Neuronal stem cell (in vitro differentiated cells): Measurements from ENCODE around the gene ETDA.

Experiments used
- DNase-seq: peaks from one replicate; pipeline ENCODE4 v3.0.0-alpha.2; 2013; ENCODE audit warnings: low spot score
- H2AFZ ChIP-seq: one replicate; pipeline ENCODE4 v1.6.1; 2013; ENCODE audit warnings: mild to moderate bottlenecking, low read length, inconsistent platforms
- H2AK5ac ChIP-seq: 2 replicates; pipeline ENCODE4 v1.6.1; 2013; ENCODE audit warnings: low read depth, mild to moderate bottlenecking, inconsistent platforms, low read length, moderate library complexity, mixed read lengths
- H2BK120ac ChIP-seq: 2 replicates; pipeline ENCODE4 v1.6.1; 2013; ENCODE audit warnings: low read depth, mild to moderate bottlenecking, inconsistent platforms, low read length, moderate library complexity, mixed read lengths
- H2BK12ac ChIP-seq: one replicate; pipeline ENCODE4 v1.6.1; 2013; ENCODE audit warnings: low read length, inconsistent platforms
- H2BK15ac ChIP-seq: 2 replicates; pipeline ENCODE4 v1.6.1; 2013; ENCODE audit warnings: mild to moderate bottlenecking, low read length, inconsistent platforms, mixed read lengths
- H2BK5ac ChIP-seq: one replicate; pipeline ENCODE4 v1.6.1; 2013; ENCODE audit warnings: inconsistent platforms, mild to moderate bottlenecking, low read length, moderate library complexity
- H3K14ac ChIP-seq: one replicate; pipeline ENCODE4 v1.6.1; 2013; ENCODE audit warnings: low read length, inconsistent platforms
- H3K18ac ChIP-seq: 2 replicates; pipeline ENCODE4 v1.6.1; 2013; ENCODE audit warnings: low read length, inconsistent platforms
- H3K23ac ChIP-seq: 2 replicates; pipeline ENCODE4 v1.6.1; 2013; ENCODE audit warnings: low read depth, mild to moderate bottlenecking, mixed read lengths, low read length, inconsistent platforms; ENCODE audit not compliant: poor library complexity
- H3K27ac ChIP-seq: replicated peaks from 3 replicates; pipeline ENCODE4 v1.5.1; 2013; ENCODE audit warnings: low read length, inconsistent platforms
- H3K27me3 ChIP-seq, 3 experiments: 2 replicates each; pipeline ENCODE4 v1.6.1; 2013; ENCODE audit warnings: low read length in 3 of 3, mild to moderate bottlenecking in 2 of 3, inconsistent platforms in 1 of 3, low read depth in 1 of 3, mixed read lengths in 1 of 3, moderate library complexity in 1 of 3; ENCODE audit not compliant: control insufficient read depth in 3 of 3, insufficient read depth in 3 of 3
- H3K36me3 ChIP-seq, 2 donors: replicated peaks in 1 of 2; 2 replicates each; pipeline ENCODE4 v1.6.1; 2013; ENCODE audit warnings: low read length in 2 of 2; ENCODE audit not compliant: control insufficient read depth in 2 of 2, insufficient read depth in 2 of 2
- H3K4ac ChIP-seq: 2 replicates; pipeline ENCODE4 v1.6.1; 2013; ENCODE audit warnings: inconsistent platforms, mild to moderate bottlenecking, low read length, moderate library complexity
- H3K4me1 ChIP-seq, 2 donors: 1 replicate in 1 of 2; 2 replicates in 1 of 2; pipeline ENCODE4 v1.6.1; 2013; ENCODE audit warnings: low read length in 2 of 2, low read depth in 1 of 2; ENCODE audit not compliant: control insufficient read depth in 2 of 2, insufficient read depth in 1 of 2
- H3K4me2 ChIP-seq: one replicate; pipeline ENCODE4 v1.6.1; 2013; ENCODE audit warnings: mild to moderate bottlenecking, low read length, inconsistent platforms; ENCODE audit not compliant: insufficient read depth, poor library complexity, severe bottlenecking
- H3K4me3 ChIP-seq, 2 donors: 2 replicates each; pipeline ENCODE4 v1.5.1; 2013; ENCODE audit warnings: low read length in 2 of 2, mild to moderate bottlenecking in 2 of 2, inconsistent platforms in 1 of 2, moderate library complexity in 1 of 2
- H3K79me1 ChIP-seq: one replicate; pipeline ENCODE4 v1.6.1; 2013; ENCODE audit warnings: low read depth, mild to moderate bottlenecking, inconsistent platforms, low read length, moderate library complexity
- H3K9ac ChIP-seq: one replicate; pipeline ENCODE4 v1.6.1; 2013; ENCODE audit warnings: mild to moderate bottlenecking, low read depth, low read length, inconsistent platforms; ENCODE audit not compliant: poor library complexity
- H3K9me3 ChIP-seq, 2 donors: replicated peaks in 1 of 2; 2 replicates each; pipeline versions ENCODE3 to v1.6.1; 2013; ENCODE audit warnings: low read length in 2 of 2, mild to moderate bottlenecking in 2 of 2, inconsistent platforms in 1 of 2, low read depth in 1 of 2, mixed read lengths in 1 of 2, moderate library complexity in 1 of 2; ENCODE audit not compliant: control insufficient read depth in 2 of 2, insufficient read depth in 1 of 2
- H4K8ac ChIP-seq: one replicate; pipeline ENCODE4 v1.6.1; 2013; ENCODE audit warnings: low read depth, mild to moderate bottlenecking, inconsistent platforms, low read length, moderate library complexity
- H4K91ac ChIP-seq: one replicate; pipeline ENCODE4 v1.6.1; 2013; ENCODE audit warnings: low read length, low read depth, mild to moderate bottlenecking, inconsistent platforms; ENCODE audit not compliant: poor library complexity
- WGBS, 2 donors: extraction: QIAGEN DNeasy Blood & Tissue Kit; methylation state at CpG; one replicate each; pipeline ENCODE4 v1.1.7; 2013; ENCODE audit warnings: missing lambda C conversion rate in 2 of 2, mixed read lengths in 1 of 2; ENCODE audit not compliant: insufficient read length in 2 of 2, insufficient replicate concordance in 1 of 2; ENCODE audit errors: extremely low coverage in 2 of 2; 5-methylcytosine and 5-hydroxymethylcytosine counted together

Gene ETDA

DNA sequence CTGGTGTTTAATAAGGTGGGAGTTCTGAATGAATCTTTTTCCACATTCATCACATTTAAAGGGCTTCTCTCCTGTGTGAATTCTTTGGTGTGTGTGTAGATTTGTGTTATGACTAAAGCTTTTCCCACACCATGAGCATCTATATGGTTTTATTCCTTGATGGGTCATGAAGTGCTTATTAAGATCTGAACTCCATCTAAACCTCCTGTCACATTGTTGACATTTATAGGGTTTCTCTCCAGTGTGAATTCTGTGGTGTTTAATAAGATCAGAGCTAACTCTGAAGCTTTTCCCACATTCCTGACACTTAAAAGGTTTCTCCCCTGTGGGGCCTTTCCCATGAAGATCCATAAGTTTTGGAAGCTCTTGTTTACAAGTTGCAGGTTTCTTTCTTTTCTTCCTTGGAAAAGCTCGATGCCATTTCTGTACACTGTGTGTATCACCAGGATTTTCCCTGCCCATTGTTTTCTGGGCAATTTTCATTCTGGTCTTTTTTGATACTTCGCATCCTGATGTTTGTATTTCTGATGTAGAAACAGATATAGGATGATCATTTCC lies 35.5 kb downstream of the ETDA start:
- Histone ChIP-seq H3K4me2 (no peak overlapping the region), H3K14ac (no peak overlapping the region), H3K23ac (no peak overlapping the region), H3K9ac (no peak overlapping the region), H3K4ac (no peak overlapping the region), H3K27me3 (no peaks in the 10 kb centered on the region), H2BK5ac (no peak overlapping the region), H3K18ac (no peak overlapping the region), H3K9me3 (peaks cover 2 to 21% of the 10 kb centered on the region in 2 donors), H2BK120ac (no peak overlapping the region), H2AFZ (no peak overlapping the region), H3K27ac (no peak overlapping the region), H4K8ac (no peak overlapping the region), H2BK12ac (no peak overlapping the region), H3K79me1 (no peaks in the 10 kb centered on the region), H2BK15ac (no peak overlapping the region), H3K4me1 (no peaks in the 10 kb centered on the region), H2AK5ac (no peak overlapping the region), H3K4me3 (no peak overlapping the region), H3K36me3 (no peaks in the 10 kb centered on the region), H4K91ac (no peak overlapping the region)
- DNase-seq: no peak
- WGBS, 2 donors: no CpG with 5 or more reads among the region's 2 CpGs

DNA sequence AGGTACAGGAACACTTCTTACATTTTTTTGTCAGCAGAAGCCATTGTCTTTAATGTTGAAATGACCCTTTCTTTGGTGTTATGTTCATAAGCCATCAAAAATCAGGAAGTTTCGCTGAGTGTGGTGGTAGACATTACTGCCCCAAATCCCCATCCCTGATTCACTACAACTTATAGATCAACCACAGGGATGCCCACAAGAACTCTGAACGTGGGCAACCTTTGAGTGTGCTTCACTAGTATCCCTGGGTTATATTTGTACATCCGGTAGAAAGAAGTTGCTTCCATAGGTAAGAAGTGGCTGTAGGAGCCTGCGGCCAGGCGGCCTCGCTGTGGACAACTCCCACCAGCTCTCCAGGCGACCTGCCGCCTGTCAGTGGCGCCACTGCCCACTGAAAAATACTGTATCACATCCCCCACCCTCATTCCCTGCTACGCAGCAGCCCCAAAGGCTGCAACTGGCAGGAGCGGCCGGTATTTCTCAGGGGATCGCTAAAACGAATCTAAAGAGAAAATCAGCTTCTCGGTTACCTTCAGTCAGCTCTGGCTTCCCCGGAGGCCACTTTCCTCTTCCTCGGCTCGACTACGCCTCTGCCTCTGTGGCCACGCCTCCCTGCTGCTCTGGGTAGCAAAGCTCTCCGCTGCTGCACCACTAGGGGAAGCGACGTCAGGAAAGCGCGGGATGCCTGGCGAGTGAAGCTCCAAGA lies 43.5 kb downstream of the ETDA start:
- no peak overlapping the region for H3K14ac ChIP-seq
- no peak overlapping the region for H4K8ac ChIP-seq
- peaks cover 0 to 3% (median 0%) of the 10 kb centered on the region in 3 experiments for H3K27me3 ChIP-seq
- H2AFZ ChIP-seq: peak overlapping the region; percentile 57
- H3K4me2 ChIP-seq: peak overlapping the region; percentile 48
- H2AK5ac ChIP-seq: no peak overlapping the region
- H3K9ac ChIP-seq: no peak overlapping the region
- H3K79me1 ChIP-seq: no peaks in the 10 kb centered on the region
- H3K4me1 ChIP-seq: peaks cover 0 to 1% of the 10 kb centered on the region in 2 donors
- H3K4ac ChIP-seq: no peak overlapping the region
- H2BK120ac ChIP-seq: no peak overlapping the region
- H3K4me3 ChIP-seq: peak overlapping the region; percentile 33 to 71
- H2BK5ac ChIP-seq: no peak overlapping the region
- no peak overlapping the region for H4K91ac ChIP-seq
- no peak overlapping the region for H2BK12ac ChIP-seq
- H3K27ac ChIP-seq: no peak overlapping the region
- no peaks in the 10 kb centered on the region for H3K9me3 ChIP-seq
- H3K36me3 ChIP-seq: no peaks in the 10 kb centered on the region
- no peak overlapping the region for H3K18ac ChIP-seq
- DNase-seq: peak; percentile 18
- H3K23ac ChIP-seq: no peak overlapping the region
- no CpG with 5 or more reads among the region's 26 CpGs for WGBS, 2 donors
- H2BK15ac ChIP-seq: no peak overlapping the region

DNA sequence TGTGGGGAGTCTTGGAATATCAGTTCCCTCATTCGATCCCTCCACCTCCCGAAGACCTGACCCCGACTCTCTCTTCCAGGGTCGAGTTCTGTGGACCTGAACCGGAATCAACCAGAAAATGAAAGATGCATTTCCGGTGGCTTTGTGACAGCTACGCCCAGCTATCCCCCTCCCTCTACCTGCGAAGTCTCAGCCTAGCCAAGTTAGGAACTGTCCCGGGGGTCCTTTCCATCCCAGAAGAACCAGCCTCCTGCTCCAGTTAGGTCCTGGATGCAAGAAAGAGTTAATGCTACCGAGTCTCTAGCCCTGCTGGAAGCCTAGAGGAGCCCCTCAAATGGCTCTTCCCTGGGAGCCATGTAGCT lies 44.1 kb downstream of the ETDA start:
- Histone ChIP-seq H2AK5ac (no peak overlapping the region), H3K79me1 (no peaks in the 10 kb centered on the region), H4K91ac (no peak overlapping the region), H3K27me3 (peaks cover 0 to 3% (median 0%) of the 10 kb centered on the region in 3 experiments), H2BK120ac (no peak overlapping the region), H2AFZ (peak overlapping the region; percentile 57), H3K14ac (no peak overlapping the region), H3K27ac (no peak overlapping the region), H3K23ac (no peak overlapping the region), H3K36me3 (no peaks in the 10 kb centered on the region), H3K4me3 (peak overlapping the region in 1 of 2 donors; percentile 33), H2BK15ac (no peak overlapping the region), H3K9me3 (no peaks in the 10 kb centered on the region), H3K9ac (no peak overlapping the region), H4K8ac (no peak overlapping the region), H2BK5ac (no peak overlapping the region), H3K4me2 (peak overlapping the region; percentile 48), H3K4me1 (peaks cover 0 to 1% of the 10 kb centered on the region in 2 donors), H3K4ac (no peak overlapping the region), H3K18ac (no peak overlapping the region), H2BK12ac (no peak overlapping the region)
- no peak for DNase-seq
- no CpG with 5 or more reads among the region's 10 CpGs for WGBS, 2 donors

DNA sequence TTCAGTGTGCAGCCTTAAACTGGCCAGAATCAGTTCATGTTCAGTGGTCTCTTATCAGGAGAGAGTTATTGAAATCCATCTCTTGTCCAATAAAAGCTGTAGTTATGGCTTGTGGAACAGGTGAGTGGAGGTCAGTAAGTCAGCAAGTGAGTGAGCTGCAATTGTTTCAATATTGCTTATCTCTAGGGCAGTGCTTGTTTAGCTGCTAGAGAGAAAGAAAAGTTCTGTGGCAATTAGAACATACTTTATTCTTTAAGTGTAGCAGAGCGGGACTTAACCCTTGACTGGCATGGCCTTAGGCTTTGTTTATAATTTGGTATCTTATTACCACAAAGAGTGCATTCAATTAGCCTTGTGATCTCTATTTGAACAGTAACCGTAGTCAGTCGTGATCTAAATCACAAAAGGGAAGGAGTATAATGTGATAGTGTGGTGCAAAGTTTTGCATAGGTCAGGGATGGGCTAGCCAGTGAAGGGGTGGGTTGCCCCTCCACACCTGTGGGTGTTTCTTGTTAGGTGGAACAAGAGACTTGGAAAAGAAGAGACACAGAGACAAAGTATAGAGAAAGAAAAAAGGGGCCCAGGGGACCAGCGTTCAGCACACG lies 50.5 kb downstream of the ETDA start:
- H4K8ac ChIP-seq: no peak overlapping the region

More for the DNA sequence above, 50.5 kb downstream of the ETDA start:
- Histone ChIP-seq H3K79me1 (no peaks in the 10 kb centered on the region), H3K27me3 (no peaks in the 10 kb centered on the region), H2AFZ (no peak overlapping the region), H4K91ac (no peak overlapping the region), H3K36me3 (no peaks in the 10 kb centered on the region), H2AK5ac (no peak overlapping the region), H3K4me3 (no peak overlapping the region), H3K18ac (no peak overlapping the region), H2BK12ac (no peak overlapping the region), H3K9ac (no peak overlapping the region), H3K23ac (no peak overlapping the region), H3K4ac (no peak overlapping the region), H2BK120ac (no peak overlapping the region), H3K14ac (no peak overlapping the region), H3K4me1 (peaks cover 0 to 3% of the 10 kb centered on the region in 2 donors), H2BK5ac (no peak overlapping the region), H3K27ac (no peak overlapping the region), H3K9me3 (no peaks in the 10 kb centered on the region), H3K4me2 (no peak overlapping the region), H2BK15ac (no peak overlapping the region)
- WGBS, 2 donors: no CpG with 5 or more reads among the region's 5 CpGs
- DNase-seq: no peak
